Stimulated activated effector memory CD8-positive, alpha-beta T cell treated with anti-CD3 and anti-CD28 coated beads, Interleukin-12 subunit alpha, Interleukin-12 subunit beta, amount 100 ng/mL, for 72 hours (primary cell): Measurements from ENCODE around the gene DEPP1.

Source experiments
- ATAC-seq: fragments of 150-1000 bp; cut with Tn5 transposase; 2 replicates; pipeline ENCODE4 v1.10.0; 2021
- DNase-seq, 2 donors: peaks; one replicate each; pipeline ENCODE4 v3.0.0; 2021 to 2022; ENCODE audit warnings: low spot score in 2 of 2
- H3K27ac Mint-ChIP-seq: one replicate; pipeline ENCODE4 v1.8.0; 2022; ENCODE audit warnings: mild to moderate bottlenecking, mixed read lengths
- H3K36me3 Mint-ChIP-seq: one replicate; pipeline ENCODE4 v1.8.0; 2022; ENCODE audit warnings: mild to moderate bottlenecking, mixed read lengths
- H3K4me1 Mint-ChIP-seq: one replicate; pipeline ENCODE4 v1.8.0; 2022; ENCODE audit warnings: mixed read lengths
- H3K4me3 Mint-ChIP-seq: one replicate; pipeline ENCODE4 v1.8.0; 2022; ENCODE audit warnings: mild to moderate bottlenecking, mixed read lengths
- H3K9me3 Mint-ChIP-seq: one replicate; pipeline ENCODE4 v1.8.0; 2022; ENCODE audit warnings: mixed read lengths

Gene DEPP1

GRCh38 chr10:44967616-44968015, 11.0 kb downstream of the DEPP1 start:
- H3K27ac Mint-ChIP-seq = peak overlapping the region; percentile 57
- DNase-seq (no peak), ATAC-seq (no peak)
- peak overlapping the region; percentile 28 for H3K4me3 Mint-ChIP-seq
- H3K9me3 Mint-ChIP-seq = no peaks in the 10 kb centered on the region
- no peaks in the 10 kb centered on the region for H3K36me3 Mint-ChIP-seq
- H3K4me1 Mint-ChIP-seq = peaks cover 44% of the 10 kb centered on the region

GRCh38 chr10:44966816-44967509, 11.6 kb downstream of the DEPP1 start:
- Mint-ChIP-seq H3K4me3 (no peak overlapping the region), H3K27ac (peak overlapping the region; percentile 57), H3K4me1 (peaks cover 48% of the 10 kb centered on the region), H3K9me3 (no peaks in the 10 kb centered on the region), H3K36me3 (no peaks in the 10 kb centered on the region)
- DNase-seq = no peak
- ATAC-seq = no peak

GRCh38 chr10:44966129-44966815, 12.3 kb downstream of the DEPP1 start:
- peak overlapping the region; percentile 8 for H3K4me3 Mint-ChIP-seq
- ATAC-seq (no peak), DNase-seq (no peak)

GRCh38 chr10:44965651-44966097, 12.9 kb downstream of the DEPP1 start:
- Mint-ChIP-seq H3K4me3 (peak overlapping the region; percentile 8), H3K4me1 (peaks cover 53% of the 10 kb centered on the region), H3K36me3 (no peaks in the 10 kb centered on the region), H3K27ac (peak overlapping the region; percentile 24), H3K9me3 (no peaks in the 10 kb centered on the region)
- DNase-seq (no peak), ATAC-seq (no peak)

More at GRCh38 chr10:44966129-44966815, 12.3 kb downstream of the DEPP1 start:
- no peaks in the 10 kb centered on the region for H3K9me3 Mint-ChIP-seq
- H3K4me1 Mint-ChIP-seq = peaks cover 48% of the 10 kb centered on the region
- peak overlapping the region; percentile 24 for H3K27ac Mint-ChIP-seq
- no peaks in the 10 kb centered on the region for H3K36me3 Mint-ChIP-seq

GRCh38 chr10:44965104-44965503, 13.5 kb downstream of the DEPP1 start:
- H3K27ac Mint-ChIP-seq = no peak overlapping the region
- ATAC-seq = no peak
- H3K4me3 Mint-ChIP-seq = no peak overlapping the region
- H3K36me3 Mint-ChIP-seq = no peaks in the 10 kb centered on the region
- no peak for DNase-seq
- H3K4me1 Mint-ChIP-seq = peaks cover 59% of the 10 kb centered on the region
- no peaks in the 10 kb centered on the region for H3K9me3 Mint-ChIP-seq

- Mint-ChIP-seq H3K36me3 (no peaks in the 10 kb centered on the region), H3K9me3 (no peaks in the 10 kb centered on the region), H3K4me1 (peaks cover 48% of the 10 kb centered on the region), H3K27ac (no peak overlapping the region), H3K4me3 (no peak overlapping the region)
- ATAC-seq (no peak), DNase-seq (no peak)
These were observed 14.6 kb downstream of the DEPP1 start for GRCh38 chr10:44963772-44964633.

- H3K9me3 Mint-ChIP-seq = no peaks in the 10 kb centered on the region
- H3K4me3 Mint-ChIP-seq = no peak overlapping the region
- no peak for ATAC-seq
- DNase-seq = no peak
- peaks cover 48% of the 10 kb centered on the region for H3K4me1 Mint-ChIP-seq
- H3K27ac Mint-ChIP-seq = peak overlapping the region; percentile 83
- no peaks in the 10 kb centered on the region for H3K36me3 Mint-ChIP-seq
These were observed 15.5 kb downstream of the DEPP1 start for GRCh38 chr10:44962870-44963738.

GRCh38 chr10:44961931-44962750, 16.5 kb downstream of the DEPP1 start:
- no peak overlapping the region for H3K4me3 Mint-ChIP-seq
- no peaks in the 10 kb centered on the region for H3K9me3 Mint-ChIP-seq
- H3K36me3 Mint-ChIP-seq = no peaks in the 10 kb centered on the region
- no peak for DNase-seq
- ATAC-seq = no peak
- peak overlapping the region; percentile 83 for H3K27ac Mint-ChIP-seq
- H3K4me1 Mint-ChIP-seq = peaks cover 46% of the 10 kb centered on the region

GRCh38 chr10:44961230-44961571, 17.4 kb downstream of the DEPP1 start:
- DNase-seq = no peak
- Mint-ChIP-seq H3K27ac (peak overlapping the region; percentile 60), H3K9me3 (no peaks in the 10 kb centered on the region), H3K4me1 (peaks cover 45% of the 10 kb centered on the region), H3K36me3 (peaks cover 5% of the 10 kb centered on the region), H3K4me3 (peak overlapping the region; percentile 77)
- ATAC-seq = no peak

GRCh38 chr10:44960482-44961229, 18.0 kb downstream of the DEPP1 start:
- peak overlapping the region; percentile 60 for H3K27ac Mint-ChIP-seq
- H3K4me1 Mint-ChIP-seq = peaks cover 43% of the 10 kb centered on the region
- H3K36me3 Mint-ChIP-seq = peaks cover 8% of the 10 kb centered on the region
- DNase-seq (no peak), ATAC-seq (no peak)
- H3K9me3 Mint-ChIP-seq = no peaks in the 10 kb centered on the region
- H3K4me3 Mint-ChIP-seq = peak overlapping the region; percentile 77

GRCh38 chr10:44960088-44960460, 18.5 kb downstream of the DEPP1 start:
- H3K27ac Mint-ChIP-seq = no peak overlapping the region
- ATAC-seq (no peak), DNase-seq (no peak)
- H3K4me3 Mint-ChIP-seq = peak overlapping the region; percentile 77
- peaks cover 41% of the 10 kb centered on the region for H3K4me1 Mint-ChIP-seq
- H3K36me3 Mint-ChIP-seq = peaks cover 8% of the 10 kb centered on the region
- no peaks in the 10 kb centered on the region for H3K9me3 Mint-ChIP-seq

GRCh38 chr10:44959247-44960087, 19.1 kb downstream of the DEPP1 start, which contains the start of gene RASSF4:
Gene RASSF4, plus strand, starts transcription at chr10:44959802. Its CDS starts 10,401 bp downstream, at chr10:44970203.
- peaks cover 41% of the 10 kb centered on the region for H3K4me1 Mint-ChIP-seq
- H3K27ac Mint-ChIP-seq = peak within 1 kb of the TSS; percentile 73
- H3K4me3 Mint-ChIP-seq = peak within 1 kb of the TSS; percentile 77
- peak; percentile 100 for ATAC-seq
- H3K9me3 Mint-ChIP-seq = no peaks in the 10 kb centered on the region
- peaks cover 14% of the 10 kb centered on the region for H3K36me3 Mint-ChIP-seq
- peak; percentile 81 to 94 for DNase-seq

GRCh38 chr10:44958898-44959246, 19.7 kb downstream of the DEPP1 start:
- Mint-ChIP-seq H3K4me1 (peaks cover 41% of the 10 kb centered on the region), H3K36me3 (peaks cover 14% of the 10 kb centered on the region), H3K27ac (peak overlapping the region; percentile 73), H3K9me3 (no peaks in the 10 kb centered on the region), H3K4me3 (peak overlapping the region; percentile 77)
- no peak for DNase-seq
- no peak for ATAC-seq
